H1 (cell line): ENCODE results near the gene ADGRD2. TPM values are rescaled to one million over a fixed set of nuclear protein-coding genes. Genes with fewer than 3 reads are reported as not detected.

ENCODE experiments used
- ASH2L ChIP-seq: fragments of 200-600, 300-600 bp; sonication (generic); IDR thresholded peaks from one replicate; pipeline ENCODE4 v1.7.1; 2017; ENCODE audit warnings: low read length
- CBX8 ChIP-seq: fragments of 300-800, 300-1000 bp; sonication (generic); IDR thresholded peaks from 2 replicates; pipeline ENCODE4 v1.7.1; 2016; ENCODE audit warnings: low read depth, low read length, borderline replicate concordance
- CHD2 ChIP-seq: IDR thresholded peaks from 2 replicates; pipeline ENCODE4 v1.6.1; 2012; ENCODE audit warnings: low read length, improper control_type of control experiment
- MAFK ChIP-seq: IDR thresholded peaks from 2 replicates; pipeline ENCODE4 v1.6.1; 2012; ENCODE audit warnings: low read depth, mild to moderate bottlenecking, improper control_type of control experiment, low read length
- polyA plus RNA-seq, 7 experiments: library from polyadenylated mRNA; depleted of rRNA in 3 of 7; stranded (reverse) in 5 of 7; unstranded in 2 of 7; fragments of >200 nt in 5 of 7; fragments of 200-250 nt in 2 of 7; gene quantifications; 1 replicate in 5 of 7; 2 replicates in 1 of 7; 4 replicates in 1 of 7; pipeline versions ENCODE4 v1.2.1 to v1.2.3, GENCODE V29; 2011 to 2013; ENCODE audit warnings: missing spikeins in 2 of 7, mixed read lengths in 2 of 7
- total RNA-seq: library from RNA; stranded (reverse); fragmentation: NEBNext Ultra II Directional; extraction: Animal tissue kit (Norgen Biotek cat#: 25700); gene quantifications from 2 replicates; pipeline ENCODE4 v1.2.1, GENCODE V29; 2021
- TF ChIP-seq, protein P1 (sequence below): IDR thresholded peaks from 2 replicates; pipeline ENCODE4 v1.6.1; 2012; ENCODE audit warnings: inconsistent platforms

ADGRD2 gene
- total and polyA plus RNA-seq, 2 of the 8 experiments (the other 6 are each of a cell fraction or from before 2014, with no cell fraction given) = 0.41 to 1.4 TPM

DNA sequence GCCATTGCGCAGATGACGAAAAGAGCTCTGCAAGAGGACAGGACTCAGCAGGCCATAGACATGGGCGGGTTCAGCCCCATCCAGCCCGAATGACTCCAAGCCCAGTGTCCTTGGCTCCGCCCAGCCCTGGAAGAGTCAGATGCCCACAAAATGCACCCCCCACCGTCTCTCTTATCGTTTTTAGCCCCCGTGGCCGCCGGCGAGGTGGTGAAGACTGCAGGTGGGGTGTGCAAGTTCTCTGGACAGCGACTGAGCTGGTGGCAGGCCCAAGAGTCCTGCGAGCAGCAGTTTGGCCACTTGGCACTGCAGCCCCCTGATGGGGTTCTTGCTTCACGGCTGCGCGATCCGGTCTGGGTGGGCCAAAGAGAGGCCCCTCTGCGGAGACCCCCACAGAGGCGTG is 2.1 kb downstream of the ADGRD2 start (continued):
- no peak for TF ChIP-seq CBX8
- no peak for TF ChIP-seq MAFK
- TF ChIP-seq ASH2L = no peak
- TF ChIP-seq, protein P1, sequence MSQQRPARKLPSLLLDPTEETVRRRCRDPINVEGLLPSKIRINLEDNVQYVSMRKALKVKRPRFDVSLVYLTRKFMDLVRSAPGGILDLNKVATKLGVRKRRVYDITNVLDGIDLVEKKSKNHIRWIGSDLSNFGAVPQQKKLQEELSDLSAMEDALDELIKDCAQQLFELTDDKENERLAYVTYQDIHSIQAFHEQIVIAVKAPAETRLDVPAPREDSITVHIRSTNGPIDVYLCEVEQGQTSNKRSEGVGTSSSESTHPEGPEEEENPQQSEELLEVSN = no peak
- no peak for TF ChIP-seq CHD2
